HepG2 (cell line): ENCODE data around the gene UBE3D. TPM values are rescaled to one million over a fixed set of nuclear protein-coding genes. Genes with fewer than 3 reads are reported as not detected.

Experiments used
- AKAP8 ChIP-seq: sonication (generic); formaldehyde crosslinking; IDR thresholded peaks from 2 replicates; pipeline ENCODE4 v1.5.1; 2020; ENCODE audit warnings: mild to moderate bottlenecking, missing genetic modification reagents
- ATF5 ChIP-seq: sonication (generic); formaldehyde crosslinking; IDR thresholded peaks from 2 replicates; pipeline ENCODE4 v1.4.0; 2020; ENCODE audit warnings: mild to moderate bottlenecking, low read depth, missing genetic modification reagents
- ISX ChIP-seq: sonication (generic); formaldehyde crosslinking; conservative IDR thresholded peaks from 2 replicates; pipeline ENCODE4 v1.5.0; 2020; ENCODE audit warnings: missing genetic modification reagents
- KLF9 ChIP-seq: IDR thresholded peaks from 2 replicates; pipeline ENCODE4 v1.6.1; 2016; ENCODE audit warnings: low read depth
- MATR3 ChIP-seq: sonication (generic); formaldehyde crosslinking; IDR thresholded peaks from 2 replicates; pipeline ENCODE4 v1.4.0; 2020; ENCODE audit warnings: missing genetic modification reagents
- MBNL3 ChIP-seq: fragments of 250-450 bp; sonication (Bioruptor Pico); conservative IDR thresholded peaks from 2 replicates; pipeline ENCODE4 v1.8.0; 2022; ENCODE audit warnings: mild to moderate bottlenecking, inconsistent platforms
- MIER3 ChIP-seq: IDR thresholded peaks from 2 replicates; pipeline ENCODE4 v1.6.1; 2016; ENCODE audit warnings: missing compliant biosample characterization, borderline replicate concordance
- NKX3-1 ChIP-seq: sonication (generic); formaldehyde crosslinking; IDR thresholded peaks from 2 replicates; pipeline ENCODE4 v1.5.0; 2020; ENCODE audit warnings: missing genetic modification reagents
- PAF1 ChIP-seq: IDR thresholded peaks from 2 replicates; pipeline ENCODE4 v1.6.1; 2016; ENCODE audit warnings: missing genetic modification reagents, missing compliant biosample characterization
- PHF21A ChIP-seq: sonication (generic); formaldehyde crosslinking; IDR thresholded peaks from 2 replicates; pipeline ENCODE4 v1.5.0; 2020; ENCODE audit warnings: mild to moderate bottlenecking, missing genetic modification reagents
- RBAK ChIP-seq: sonication (generic); formaldehyde crosslinking; IDR thresholded peaks from 2 replicates; pipeline ENCODE4 v1.5.1; 2020; ENCODE audit warnings: mild to moderate bottlenecking, missing genetic modification reagents
- SAP130 ChIP-seq: IDR thresholded peaks from 2 replicates; pipeline ENCODE4 v1.6.1; 2016; ENCODE audit warnings: low read depth
- SCMH1 ChIP-seq: sonication (generic); formaldehyde crosslinking; IDR thresholded peaks from 2 replicates; pipeline ENCODE4 v1.9.0; 2021; ENCODE audit warnings: missing genetic modification reagents, mild to moderate bottlenecking, borderline replicate concordance
- TSC22D2 ChIP-seq: sonication (generic); formaldehyde crosslinking; IDR thresholded peaks from 2 replicates; pipeline ENCODE4 v1.5.1; 2020; ENCODE audit warnings: missing genetic modification reagents, mild to moderate bottlenecking, borderline replicate concordance
- ZFP1 ChIP-seq: IDR thresholded peaks from 2 replicates; pipeline ENCODE4 v1.6.1; 2016
- ZNF263 ChIP-seq: sonication (generic); formaldehyde crosslinking; IDR thresholded peaks from 2 replicates; pipeline ENCODE4 v1.4.0; 2020; ENCODE audit warnings: missing genetic modification reagents
- ZNF318 ChIP-seq: sonication (generic); formaldehyde crosslinking; IDR thresholded peaks from 2 replicates; pipeline ENCODE4 v1.4.0; 2020; ENCODE audit warnings: mild to moderate bottlenecking, missing genetic modification reagents
- ZNF33A ChIP-seq: sonication (generic); formaldehyde crosslinking; IDR thresholded peaks from 2 replicates; pipeline ENCODE4 v1.5.1; 2020; ENCODE audit warnings: missing genetic modification reagents, mild to moderate bottlenecking, moderate library complexity, borderline replicate concordance
- ZNF432 ChIP-seq: sonication (generic); formaldehyde crosslinking; IDR thresholded peaks from 2 replicates; pipeline ENCODE4 v1.5.0; 2020; ENCODE audit warnings: missing genetic modification reagents, mild to moderate bottlenecking, borderline replicate concordance
- ZSCAN21 ChIP-seq: sonication (generic); formaldehyde crosslinking; IDR thresholded peaks from 2 replicates; pipeline ENCODE4 v1.8.0; 2022; ENCODE audit warnings: mild to moderate bottlenecking, missing genetic modification reagents, moderate library complexity, borderline replicate concordance
- polyA plus RNA-seq, 8 experiments: library from polyadenylated mRNA; depleted of rRNA in 3 of 8; stranded (reverse) in 7 of 8; unstranded in 1 of 8; fragments of >200 nt; fragmentation: Illumina TruSeq in 4 of 8; extraction: Trizol in 4 of 8; gene quantifications; 2 replicates each; pipeline versions ENCODE4 v1.2.1 to v1.2.3, GENCODE V29; 2011 to 2016; ENCODE audit warnings: low read depth in 4 of 8, missing spikeins in 1 of 8, mixed read lengths in 1 of 8; ENCODE audit not compliant: insufficient read depth in 1 of 8
- total RNA-seq, 5 experiments: library from RNA; depleted of rRNA; stranded (reverse); fragments of >200 nt; fragmentation: Illumina TruSeq; extraction: Trizol; gene quantifications; 2 replicates each; pipeline ENCODE4 v1.2.3, GENCODE V29; 2016; ENCODE audit warnings: low read depth in 1 of 5
- TF ChIP-seq, protein P1 (sequence below): sonication (generic); formaldehyde crosslinking; IDR thresholded peaks from 2 replicates; pipeline ENCODE4 v1.4.0; 2020; ENCODE audit warnings: missing genetic modification reagents
- TF ChIP-seq, protein P2 (sequence below): sonication (generic); formaldehyde crosslinking; IDR thresholded peaks from 2 replicates; pipeline ENCODE4 v1.4.0; 2020; ENCODE audit warnings: mild to moderate bottlenecking, missing genetic modification reagents

Gene UBE3D
- total and polyA plus RNA-seq, 2 of the 13 experiments (the other 11 are each of a cell fraction or from before 2014, with no cell fraction given): 5.1 to 11.4 TPM

DNA sequence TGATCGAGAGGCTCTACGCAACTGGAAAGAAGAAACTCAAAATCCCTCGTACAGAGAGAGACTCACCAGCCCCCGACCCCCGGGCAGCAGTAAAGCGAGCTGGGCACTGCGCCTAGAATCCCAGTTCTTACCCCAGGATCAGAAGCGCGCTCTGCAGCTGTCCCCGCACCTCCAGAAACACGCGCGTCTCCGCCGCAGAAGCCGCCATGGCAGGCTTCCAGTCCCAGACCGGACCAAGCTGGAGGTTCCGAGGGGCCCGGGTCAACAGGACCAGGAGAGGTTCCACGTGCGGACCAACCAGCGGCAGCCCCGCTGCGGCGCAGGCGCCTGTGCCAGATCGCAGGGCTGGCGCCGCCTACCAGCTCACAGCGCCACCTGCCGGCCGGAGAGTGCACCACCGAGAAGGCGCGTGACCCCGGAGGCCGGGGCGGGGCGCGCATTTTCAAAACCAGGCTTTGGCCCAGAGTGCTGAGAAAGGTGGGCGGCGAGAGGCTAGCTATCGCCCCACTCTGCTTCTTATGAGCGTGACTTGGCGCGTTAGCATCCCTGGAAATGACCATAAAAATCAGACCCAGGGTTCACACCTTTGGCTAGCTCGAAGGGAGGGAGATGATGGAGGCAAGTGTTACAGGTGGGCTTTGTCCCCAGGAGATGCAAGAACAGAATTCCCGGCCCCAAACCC is at the start of gene UBE3D (continued):
- TF ChIP-seq MATR3 (no peak), RBAK (CRISPR knock-in tag) (no peak), ATF5 (no peak), MIER3 (CRISPR knock-in tag) (0 out of 2 replicates have a peak, but pooled peaks have one; percentile 72), MBNL3 (CRISPR knock-in tag) (no peak), SCMH1 (no peak), ZNF33A (CRISPR knock-in tag) (peak; percentile 25; the same call in 1 of the 2 replicates), PAF1 (CRISPR knock-in tag) (no peak), NKX3-1 (CRISPR knock-in tag) (0 out of 2 replicates have a peak, but pooled peaks have one; percentile 36), SAP130 (CRISPR knock-in tag) (peak; percentile 93), KLF9 (CRISPR knock-in tag) (no peak), ZSCAN21 (CRISPR knock-in tag) (peak; percentile 73; the same call in 1 of the 2 replicates), TSC22D2 (CRISPR knock-in tag) (no peak), ZNF318 (peak; percentile 73; the same call in 1 of the 2 replicates), ZNF263 (CRISPR knock-in tag) (no peak), ZFP1 (0 out of 2 replicates have a peak, but pooled peaks have one; percentile 20), ZNF432 (CRISPR knock-in tag) (no peak), ISX (CRISPR knock-in tag) (no peak), AKAP8 (no peak), PHF21A (peak; percentile 91)
- TF ChIP-seq, protein P1, sequence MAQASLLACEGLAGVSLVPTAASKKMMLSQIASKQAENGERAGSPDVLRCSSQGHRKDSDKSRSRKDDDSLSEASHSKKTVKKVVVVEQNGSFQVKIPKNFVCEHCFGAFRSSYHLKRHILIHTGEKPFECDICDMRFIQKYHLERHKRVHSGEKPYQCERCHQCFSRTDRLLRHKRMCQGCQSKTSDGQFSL (CRISPR knock-in tag): no peak
- TF ChIP-seq, protein P2, sequence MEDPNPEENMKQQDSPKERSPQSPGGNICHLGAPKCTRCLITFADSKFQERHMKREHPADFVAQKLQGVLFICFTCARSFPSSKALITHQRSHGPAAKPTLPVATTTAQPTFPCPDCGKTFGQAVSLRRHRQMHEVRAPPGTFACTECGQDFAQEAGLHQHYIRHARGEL (CRISPR knock-in tag): peak; percentile 82; the same call in 1 of the 2 replicates
